Fibroblast of villous mesenchyme (primary cell): Measurements from ENCODE around the gene HYDIN. TPM values are rescaled to one million over a fixed set of nuclear protein-coding genes. Genes with fewer than 3 reads are reported as not detected.

Experiments
- DNase-seq: peaks from one replicate; pipeline ENCODE4 v3.0.0-alpha.2; 2010; ENCODE audit warnings: low read depth
- H3K4me3 ChIP-seq: 2 replicates; pipeline ENCODE4 v1.5.1; 2011; ENCODE audit warnings: low read depth, mild to moderate bottlenecking, low read length
- total RNA-seq: library from RNA; depleted of rRNA; stranded (reverse); fragments of >200 nt; gene quantifications from 2 replicates; pipeline ENCODE4 v1.2.3, GENCODE V29; 2012
- TF ChIP-seq, protein P1 (sequence below): IDR thresholded peaks from 2 replicates; pipeline ENCODE4 v1.5.1; 2012; ENCODE audit warnings: low read depth, mild to moderate bottlenecking, low read length; ENCODE audit not compliant: insufficient read depth

HYDIN gene
- under 0.01 and 2.3 TPM in 2 replicates for total RNA-seq

DNA sequence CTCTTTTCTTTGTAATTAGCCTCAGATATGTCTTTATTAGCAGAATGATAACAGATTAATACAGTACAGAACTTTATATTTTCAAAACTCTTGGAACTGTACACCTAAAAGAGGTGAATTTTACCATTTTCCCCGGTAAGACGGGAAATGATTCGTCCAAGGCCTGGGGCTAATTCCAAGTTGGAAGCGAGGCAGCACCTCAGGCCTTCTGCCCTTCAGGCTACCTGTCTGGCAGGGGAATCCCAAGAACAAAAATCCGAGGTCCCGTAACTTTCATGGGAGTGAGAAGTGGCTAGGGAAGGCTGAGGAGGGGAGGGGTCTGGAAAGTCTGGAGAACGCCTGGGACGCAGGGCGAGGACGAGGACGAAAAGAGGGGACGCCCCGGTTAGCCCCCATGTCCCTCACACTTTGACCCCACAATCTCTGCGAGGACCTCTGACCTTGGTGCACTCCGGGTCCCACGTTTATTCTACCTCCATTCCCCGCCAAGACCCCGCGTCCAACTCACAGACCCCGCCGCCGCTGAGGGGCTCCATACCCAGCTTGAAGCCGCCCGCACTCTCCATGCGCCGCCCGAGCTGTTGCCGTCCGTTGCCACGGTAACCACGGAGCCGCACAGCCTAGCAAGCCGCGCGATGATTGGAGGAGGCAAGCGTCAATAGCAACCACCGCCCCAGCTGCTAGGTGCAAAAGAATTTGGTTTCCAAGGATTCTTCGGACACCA is at the start of gene HYDIN:
HYDIN (minus strand) TSS at position 601 of the 724 bp plus-strand sequence. CDS start 43,827 bp downstream, outside the sequence.
- H3K4me3 ChIP-seq: peak within 1 kb of the TSS; percentile 25
- DNase-seq: peak; percentile 36
- TF ChIP-seq, protein P1, sequence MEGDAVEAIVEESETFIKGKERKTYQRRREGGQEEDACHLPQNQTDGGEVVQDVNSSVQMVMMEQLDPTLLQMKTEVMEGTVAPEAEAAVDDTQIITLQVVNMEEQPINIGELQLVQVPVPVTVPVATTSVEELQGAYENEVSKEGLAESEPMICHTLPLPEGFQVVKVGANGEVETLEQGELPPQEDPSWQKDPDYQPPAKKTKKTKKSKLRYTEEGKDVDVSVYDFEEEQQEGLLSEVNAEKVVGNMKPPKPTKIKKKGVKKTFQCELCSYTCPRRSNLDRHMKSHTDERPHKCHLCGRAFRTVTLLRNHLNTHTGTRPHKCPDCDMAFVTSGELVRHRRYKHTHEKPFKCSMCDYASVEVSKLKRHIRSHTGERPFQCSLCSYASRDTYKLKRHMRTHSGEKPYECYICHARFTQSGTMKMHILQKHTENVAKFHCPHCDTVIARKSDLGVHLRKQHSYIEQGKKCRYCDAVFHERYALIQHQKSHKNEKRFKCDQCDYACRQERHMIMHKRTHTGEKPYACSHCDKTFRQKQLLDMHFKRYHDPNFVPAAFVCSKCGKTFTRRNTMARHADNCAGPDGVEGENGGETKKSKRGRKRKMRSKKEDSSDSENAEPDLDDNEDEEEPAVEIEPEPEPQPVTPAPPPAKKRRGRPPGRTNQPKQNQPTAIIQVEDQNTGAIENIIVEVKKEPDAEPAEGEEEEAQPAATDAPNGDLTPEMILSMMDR: no peak

DNA sequence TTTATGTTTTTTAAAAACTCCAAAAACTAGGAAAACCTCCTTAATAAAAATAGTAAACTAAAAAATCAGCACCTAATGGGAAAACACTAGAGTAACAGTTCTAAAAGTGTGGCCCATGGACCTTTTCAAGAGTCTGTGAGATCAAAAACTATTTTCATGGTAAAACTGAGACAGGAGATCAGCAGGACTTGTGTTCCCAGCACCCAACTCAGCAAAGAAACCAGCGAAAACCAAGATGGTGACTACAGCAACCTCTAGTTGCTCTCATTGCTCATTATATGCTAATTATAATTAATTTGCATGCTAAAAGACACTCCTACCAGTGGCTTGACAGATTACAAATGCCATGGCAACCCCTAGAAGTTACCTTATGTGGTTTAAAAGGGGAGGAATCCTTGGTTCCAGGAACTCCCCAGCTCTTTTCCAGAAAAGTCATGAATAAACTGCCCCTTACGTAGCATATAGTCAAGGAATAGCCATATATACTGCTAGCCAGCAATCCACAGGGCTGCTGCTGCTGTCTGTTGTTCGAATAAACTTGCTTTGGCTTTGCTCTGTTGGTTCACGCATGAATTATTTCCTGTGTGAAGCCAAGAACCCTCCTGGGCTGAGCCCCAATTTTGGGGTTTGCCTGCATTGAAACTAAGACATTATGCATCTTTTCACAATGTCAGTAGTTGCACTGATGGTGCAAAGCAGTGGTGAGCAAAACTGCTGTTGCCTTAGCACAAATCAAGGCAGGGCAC is 46.2 kb upstream of the HYDIN start:
- DNase-seq: no peak
- H3K4me3 ChIP-seq: no peak overlapping the region
- TF ChIP-seq, protein P1: no peak

DNA sequence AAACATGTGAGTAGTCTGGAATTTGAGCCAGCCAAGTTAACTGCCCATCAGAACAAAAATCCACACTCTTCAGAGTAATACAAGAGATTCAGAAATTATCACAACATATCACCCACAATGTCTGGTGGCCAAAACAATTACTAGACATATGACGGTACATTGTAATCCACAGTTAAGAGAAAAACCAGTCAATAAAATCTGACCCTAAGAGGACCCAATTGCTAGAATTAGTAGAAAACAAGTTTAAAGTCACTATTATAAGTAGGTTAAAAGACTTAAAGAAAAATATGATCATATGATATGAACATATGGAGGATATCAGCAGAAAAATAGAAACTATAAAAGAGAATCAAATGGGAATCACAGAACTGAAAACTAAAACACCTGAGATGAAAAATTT is 42.9 kb upstream of the HYDIN start:
- no peak overlapping the region for H3K4me3 ChIP-seq
- DNase-seq: no peak
- TF ChIP-seq, protein P1: no peak

DNA sequence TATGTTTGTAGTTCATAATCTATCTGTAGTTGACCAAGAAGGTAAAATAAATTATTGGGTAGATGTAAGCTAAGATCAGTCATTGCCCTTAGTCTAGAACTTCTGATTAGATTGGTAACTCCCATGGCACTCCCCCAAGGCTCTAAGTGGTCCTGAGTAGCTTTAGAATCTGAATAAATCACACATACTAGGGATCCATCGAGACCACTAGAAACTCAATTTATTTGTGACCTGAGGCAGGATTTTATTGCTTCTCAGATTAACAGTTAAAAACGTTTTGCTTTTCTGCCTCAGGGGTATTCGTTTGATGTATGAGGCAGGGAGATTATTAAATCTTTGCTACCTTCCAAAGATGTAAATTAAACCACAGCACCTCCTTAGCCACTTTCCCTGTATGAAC is 33.8 kb upstream of the HYDIN start:
- no peak overlapping the region for H3K4me3 ChIP-seq
- TF ChIP-seq, protein P1: no peak
- DNase-seq: no peak

DNA sequence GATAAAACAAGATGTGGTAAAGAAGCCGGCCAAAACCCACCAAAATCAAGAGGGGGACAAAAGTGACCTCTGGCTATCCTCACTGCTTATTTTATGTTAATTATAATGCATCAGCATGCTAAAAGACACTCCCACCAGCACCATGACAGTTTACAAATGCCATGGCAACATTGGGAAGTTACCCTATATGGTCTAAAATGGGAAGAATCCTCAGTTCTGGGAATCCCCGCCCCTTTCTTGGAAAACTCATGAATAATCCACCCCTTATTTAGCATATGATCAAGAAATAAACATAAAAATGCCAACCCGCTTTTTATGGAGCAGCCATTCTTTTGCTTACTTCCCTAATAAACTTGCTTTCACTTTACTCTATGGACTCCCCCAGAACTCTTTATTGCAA is 33.1 kb upstream of the HYDIN start:
- no peak overlapping the region for H3K4me3 ChIP-seq
- TF ChIP-seq, protein P1: no peak
- DNase-seq: no peak

DNA sequence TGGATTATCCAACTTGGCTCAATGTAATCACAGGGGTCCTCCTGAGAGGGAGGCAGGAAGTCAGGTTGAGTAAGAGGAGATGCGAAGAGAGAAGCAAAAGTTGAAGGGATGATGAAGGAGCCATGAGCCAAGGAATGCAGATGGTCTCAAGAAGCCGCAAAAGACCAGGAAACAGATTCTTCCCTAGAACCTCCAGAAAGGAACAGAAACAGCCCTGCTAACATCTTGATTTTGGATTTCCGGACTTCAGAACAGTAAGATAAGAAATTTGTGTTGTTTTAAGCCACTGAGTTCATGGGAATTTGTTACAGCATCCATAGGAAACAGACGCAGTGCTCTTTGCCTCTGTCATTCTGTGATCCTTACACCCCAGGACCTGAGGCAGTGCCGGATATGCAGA is 31.9 kb upstream of the HYDIN start:
- no peak overlapping the region for H3K4me3 ChIP-seq
- no peak for DNase-seq
- TF ChIP-seq, protein P1: no peak
